GM18519 (cell line): ENCODE results near the gene NPTX1.

ENCODE experiments used
- ATAC-seq: cut with Tn5 transposase; IDR thresholded peaks from one replicate; pipeline ENCODE4 v1.9.1; 2021; ENCODE audit warnings: mild to moderate bottlenecking, moderate library complexity; ENCODE audit not compliant: unreplicated experiment, low FRiP score

Gene NPTX1

DNA sequence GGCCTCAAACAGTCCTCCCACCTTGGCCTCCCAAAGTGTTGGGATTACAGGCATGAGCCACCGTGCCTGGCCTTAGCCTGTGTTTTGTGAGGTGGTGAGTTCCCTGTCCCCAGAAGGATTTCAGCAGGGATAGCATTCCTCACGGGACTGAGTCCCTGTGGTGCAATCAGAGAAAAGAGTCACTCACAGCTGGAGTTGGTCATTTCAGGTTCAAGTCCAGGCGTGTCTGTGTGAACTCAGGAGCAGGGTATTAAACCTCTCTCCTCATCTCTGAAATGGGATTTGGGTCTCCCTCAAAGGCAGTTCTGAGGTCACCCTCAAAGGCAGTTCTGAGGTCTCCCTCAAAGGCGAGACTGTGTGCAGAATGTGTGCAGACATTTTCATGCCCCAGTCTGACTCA, 28.6 kb downstream of the NPTX1 start:
- ATAC-seq: no peak

DNA sequence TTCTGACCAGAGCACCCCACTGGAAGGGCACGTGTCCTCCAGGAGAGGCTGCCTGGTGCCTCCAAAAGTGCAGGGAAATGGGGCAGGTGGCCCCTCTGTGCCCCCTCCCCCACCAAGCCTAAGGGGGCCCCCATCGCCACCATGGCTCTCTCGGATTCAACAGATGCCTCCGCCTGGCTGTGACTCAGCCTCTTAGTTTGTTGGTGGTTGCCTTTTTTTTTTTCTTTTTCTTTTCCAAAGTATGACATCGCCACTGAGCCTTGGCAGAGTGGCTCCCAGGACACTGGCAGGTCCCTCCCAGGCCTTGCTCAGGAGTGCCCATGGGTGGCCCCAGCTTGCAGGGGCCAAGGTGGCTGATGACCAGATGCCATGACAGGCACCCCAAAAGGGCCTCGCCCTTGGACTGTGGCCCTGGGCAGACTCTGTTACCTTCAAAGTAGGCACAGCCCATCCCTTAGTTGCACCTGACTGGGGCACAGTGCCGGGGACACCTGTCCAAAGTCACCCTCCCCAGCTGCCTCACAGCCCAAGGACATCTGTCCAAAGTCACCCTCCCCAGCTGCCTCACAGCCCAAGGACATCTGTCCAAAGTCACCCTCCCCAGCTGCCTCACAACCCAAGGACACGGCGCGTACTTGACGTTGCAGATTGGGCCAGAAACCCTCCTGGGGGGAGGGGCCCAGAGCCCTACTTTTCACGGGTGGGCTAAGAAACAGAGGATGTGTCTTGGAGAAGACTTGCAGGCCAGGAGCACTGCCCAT, 29.6 kb downstream of the NPTX1 start:
- no peak for ATAC-seq

DNA sequence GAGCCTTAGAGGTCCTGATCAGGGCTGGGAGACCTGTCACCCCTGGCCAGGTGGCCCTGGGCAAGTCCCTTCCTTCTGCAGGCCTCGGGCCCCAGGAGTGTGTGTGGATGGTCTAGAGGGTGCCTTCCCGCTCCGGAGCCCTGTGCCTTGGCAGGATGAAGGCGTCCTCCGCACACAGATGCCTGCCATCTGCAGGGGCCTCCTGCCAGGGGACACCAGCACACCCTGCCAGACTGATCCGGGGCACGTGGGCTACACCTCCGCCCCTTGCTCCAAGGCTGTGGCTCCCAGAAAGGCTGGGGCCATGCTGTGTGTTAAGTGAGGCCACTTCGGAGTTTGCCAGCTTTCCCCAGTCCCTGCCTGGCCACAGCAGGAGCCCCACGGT, 30.7 kb downstream of the NPTX1 start:
- ATAC-seq: no peak

DNA sequence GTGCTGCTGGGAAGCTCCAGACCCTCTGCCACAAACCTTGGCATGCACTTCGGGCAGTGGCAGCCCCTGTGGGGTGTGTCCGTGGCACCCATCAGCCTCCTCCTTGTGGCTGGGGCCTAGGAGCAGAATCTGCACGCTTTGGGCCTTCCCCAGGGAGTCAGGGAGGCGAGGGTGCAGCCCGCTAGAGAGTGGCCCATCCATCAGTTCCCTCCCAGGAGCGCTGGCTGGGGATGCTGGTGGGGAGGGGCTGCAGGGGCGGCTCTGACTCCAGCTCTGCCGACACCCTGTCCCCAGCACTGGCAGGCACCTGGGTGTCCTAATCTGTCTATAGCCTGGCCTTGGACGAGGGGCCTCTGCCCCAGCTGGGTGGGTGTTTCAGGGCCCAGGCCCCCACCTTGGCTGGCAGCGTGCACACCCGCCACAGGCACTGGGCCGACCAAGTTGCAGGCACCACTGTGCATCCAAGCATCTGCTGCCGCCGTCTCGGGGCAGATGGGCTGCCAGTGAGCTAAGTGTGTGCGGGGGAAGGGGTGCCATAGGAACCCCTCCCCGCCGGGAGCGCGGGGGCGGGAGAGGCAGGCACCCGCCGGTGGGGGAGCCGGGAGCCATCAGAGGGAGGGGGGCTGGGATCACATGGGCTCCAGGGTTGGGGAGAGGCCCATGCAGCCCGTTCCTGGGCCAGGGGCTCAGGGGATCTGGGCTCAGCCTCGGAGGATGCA, 31.2 kb downstream of the NPTX1 start:
- no peak for ATAC-seq

DNA sequence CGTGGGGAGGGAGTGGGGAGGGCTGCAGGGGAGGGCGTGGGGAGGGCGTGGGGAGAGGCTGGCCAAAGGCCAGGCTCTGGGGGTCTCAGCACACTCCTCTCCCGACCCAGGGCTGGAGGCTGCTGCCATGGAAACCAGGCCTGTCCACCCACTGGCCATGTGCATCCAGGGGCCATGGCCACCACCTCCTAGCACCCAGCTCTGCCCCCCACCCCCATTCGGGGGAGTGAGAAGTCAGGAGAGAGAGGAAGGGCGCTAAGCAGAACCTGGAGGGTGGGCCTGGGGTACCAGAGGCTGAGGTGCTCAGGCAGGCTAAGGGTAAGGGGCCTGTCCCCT, 31.8 kb downstream of the NPTX1 start:
- no peak for ATAC-seq

DNA sequence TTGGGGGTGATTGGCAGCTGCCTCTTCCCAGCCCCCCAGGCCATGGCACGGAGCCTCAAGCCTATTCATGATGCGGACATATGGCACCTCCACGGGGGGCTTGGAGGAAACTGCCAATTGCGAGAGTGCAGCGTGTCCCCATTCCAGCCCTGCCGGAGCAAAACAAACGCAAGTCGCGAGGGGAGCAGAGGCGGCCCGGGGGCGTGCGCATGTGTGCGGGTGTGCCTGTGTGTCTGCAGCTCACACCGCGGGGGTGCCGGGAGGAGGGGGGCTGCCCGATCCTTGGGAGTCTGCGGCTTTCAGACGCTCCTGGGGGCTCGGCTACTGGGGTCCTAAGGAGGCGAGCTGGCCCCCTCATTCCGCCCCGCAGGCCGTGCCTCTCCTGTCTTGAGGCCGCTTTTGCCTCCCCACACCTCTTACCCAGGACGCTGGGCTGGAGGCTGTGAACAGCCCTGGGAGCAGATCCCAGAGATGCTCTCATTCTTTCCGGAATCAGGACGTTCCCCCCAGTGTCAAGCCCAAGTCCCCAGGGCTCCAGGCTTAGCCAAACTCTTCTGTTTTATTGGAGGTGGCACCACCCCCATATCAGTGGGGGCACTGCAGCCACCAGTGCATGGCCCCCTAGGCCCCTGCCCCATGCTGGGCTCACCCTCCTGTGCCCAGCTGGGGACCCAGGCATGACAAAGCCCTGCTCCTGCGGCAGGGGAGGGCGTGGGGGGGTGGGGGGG, 32.3 kb downstream of the NPTX1 start:
- ATAC-seq: no peak

DNA sequence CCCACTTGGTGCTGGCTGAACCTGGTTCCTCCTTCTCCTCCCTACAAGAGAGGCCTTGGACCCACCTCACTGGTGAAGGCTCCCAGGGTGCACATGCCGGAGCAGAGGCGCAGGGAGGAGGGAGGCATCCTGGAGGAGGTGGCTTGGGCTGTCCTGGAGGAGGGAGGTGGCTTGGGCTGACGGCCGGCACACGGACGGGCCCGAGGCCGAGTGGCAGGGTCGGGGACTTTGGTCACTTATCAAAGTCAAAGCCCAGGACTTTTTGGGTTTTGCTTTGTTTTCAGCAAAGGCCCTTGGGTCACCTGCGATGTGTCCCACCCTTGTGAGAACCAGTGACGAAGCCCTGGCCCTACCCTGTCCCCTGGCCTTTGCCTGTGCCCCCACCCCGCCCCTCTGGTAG, 32.9 kb downstream of the NPTX1 start:
- ATAC-seq: no peak

DNA sequence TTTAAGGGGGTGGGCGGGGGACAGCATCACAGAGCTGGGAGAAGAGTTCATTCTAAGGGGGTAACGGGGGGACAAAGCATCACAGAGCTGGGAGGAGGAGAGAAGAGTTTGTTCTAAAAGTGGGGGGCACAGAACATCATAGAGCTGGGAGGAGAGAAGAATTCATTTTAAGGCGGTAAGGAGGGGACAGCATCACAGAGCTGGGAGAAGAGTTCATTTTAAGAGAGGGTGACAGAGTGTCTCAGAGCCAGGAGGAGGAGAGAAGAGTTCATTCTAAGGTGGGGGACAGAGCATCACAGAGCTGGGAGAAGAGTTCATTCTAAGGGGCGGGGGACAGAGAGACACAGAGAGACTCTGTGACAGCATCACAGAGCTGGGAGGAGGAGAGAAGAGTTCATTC, 33.6 kb downstream of the NPTX1 start:
- no peak for ATAC-seq

DNA sequence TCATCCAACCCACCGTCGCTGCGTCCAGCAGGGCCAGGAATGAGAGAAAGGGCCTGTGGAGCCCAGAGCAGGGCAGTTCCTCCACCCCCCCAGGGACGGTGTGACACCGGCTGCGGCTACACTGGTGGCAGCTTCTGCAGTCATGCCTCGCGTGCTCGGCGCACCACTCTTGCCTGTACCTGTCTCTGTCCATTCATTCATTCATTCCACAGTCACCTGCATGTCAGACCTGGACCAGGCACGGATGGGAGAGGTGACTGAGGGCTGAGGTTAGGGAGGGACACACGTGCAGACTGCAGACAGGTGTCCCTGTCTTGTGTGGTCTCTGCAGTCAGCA, 34.1 kb downstream of the NPTX1 start:
- no peak for ATAC-seq

DNA sequence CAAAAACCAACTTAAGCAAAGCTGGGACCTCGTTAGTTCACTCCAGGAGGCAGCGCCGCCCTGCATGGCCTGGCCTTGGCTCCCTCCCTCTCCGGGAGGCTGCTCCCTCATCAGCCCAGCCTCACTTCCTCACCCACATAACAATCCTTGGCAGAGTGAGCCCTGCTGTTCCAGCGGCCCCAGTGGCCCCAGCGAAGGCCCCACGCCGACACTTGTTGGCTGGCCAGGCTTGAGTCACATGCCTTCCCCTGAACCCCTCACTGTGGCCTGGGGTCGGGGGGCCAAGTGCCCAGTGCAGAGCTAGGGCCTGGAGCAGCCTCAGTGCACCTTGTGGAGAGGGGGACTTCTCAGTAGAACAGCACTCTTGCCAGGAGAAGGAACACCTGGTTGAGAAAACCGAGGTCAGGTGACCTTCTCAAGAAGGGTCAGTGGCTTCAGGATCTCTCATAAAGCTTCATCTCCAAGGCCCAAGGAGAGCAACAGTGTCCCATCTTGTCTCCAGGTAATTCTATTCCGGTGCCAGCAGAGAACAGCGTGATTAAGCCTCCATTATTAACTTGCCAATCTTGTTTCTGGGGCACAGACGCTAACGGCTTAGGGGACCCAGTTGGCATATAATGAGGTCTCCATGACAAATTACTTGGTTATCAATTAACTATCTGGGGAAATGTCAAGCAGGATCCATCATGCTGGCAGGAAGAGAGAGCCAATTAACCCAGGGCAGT, 34.6 kb downstream of the NPTX1 start:
- no peak for ATAC-seq

DNA sequence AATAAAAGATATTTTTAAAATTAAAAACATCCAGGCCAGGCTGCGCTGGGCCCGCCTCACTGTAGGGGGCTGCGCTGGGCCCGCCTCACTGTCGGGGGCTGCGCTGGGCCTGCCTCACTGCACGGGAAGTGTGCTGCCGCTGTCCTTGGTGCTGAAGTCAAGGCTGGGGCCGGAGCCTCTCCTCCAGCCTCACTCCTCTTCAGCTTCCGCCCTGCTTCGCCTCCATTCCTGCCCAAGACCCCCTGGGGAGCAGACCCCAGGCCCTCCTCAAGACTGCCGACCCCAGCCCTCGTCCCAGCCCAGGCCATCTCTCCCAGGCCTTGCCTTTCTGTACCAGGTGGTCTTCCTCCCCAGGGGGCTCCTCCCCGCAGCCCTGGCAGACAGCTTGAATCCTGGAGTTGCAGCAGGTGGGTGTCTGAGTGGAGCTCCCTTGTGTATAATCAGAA, 35.3 kb downstream of the NPTX1 start:
- no peak for ATAC-seq

DNA sequence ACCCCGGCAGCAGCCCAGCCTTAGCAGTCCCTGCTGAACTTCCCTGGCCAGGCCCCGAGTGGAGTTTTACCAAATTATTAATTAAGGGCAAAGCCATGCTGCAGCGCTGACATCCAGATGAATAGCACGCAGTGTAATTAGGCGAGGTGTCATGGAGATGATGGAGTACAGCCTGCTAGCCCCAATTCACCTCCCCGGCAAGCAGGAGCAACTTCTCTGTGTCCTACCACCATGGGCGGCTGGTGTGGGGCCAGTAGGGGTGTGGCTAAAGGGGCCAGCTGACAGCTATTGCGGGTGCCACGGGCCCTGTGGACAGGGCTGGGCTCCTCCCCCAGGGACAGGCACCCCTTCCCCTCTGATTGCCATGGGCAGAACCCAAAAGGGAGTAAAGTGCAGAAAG, 36.9 kb downstream of the NPTX1 start:
- no peak for ATAC-seq

DNA sequence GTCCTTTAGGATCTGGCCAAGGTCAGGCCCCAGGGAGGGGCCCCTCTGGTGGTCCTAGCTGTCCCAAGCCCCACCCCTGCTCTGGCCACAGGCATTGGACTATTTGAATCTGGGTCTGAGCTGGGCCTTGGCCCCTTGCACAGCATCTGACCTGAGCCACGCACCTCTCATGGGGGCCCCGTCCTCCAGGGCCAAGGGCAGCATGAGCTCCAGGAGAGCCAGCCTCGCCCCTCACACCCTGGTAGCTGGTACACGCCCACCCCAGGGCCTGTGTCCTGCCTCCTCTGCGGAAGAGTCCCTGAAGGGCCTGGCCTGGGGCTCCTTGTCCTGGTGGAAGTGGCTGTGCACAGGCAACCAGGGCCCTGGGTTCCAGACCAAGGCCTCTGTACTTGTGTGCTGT, 37.6 kb downstream of the NPTX1 start:
- ATAC-seq: no peak

DNA sequence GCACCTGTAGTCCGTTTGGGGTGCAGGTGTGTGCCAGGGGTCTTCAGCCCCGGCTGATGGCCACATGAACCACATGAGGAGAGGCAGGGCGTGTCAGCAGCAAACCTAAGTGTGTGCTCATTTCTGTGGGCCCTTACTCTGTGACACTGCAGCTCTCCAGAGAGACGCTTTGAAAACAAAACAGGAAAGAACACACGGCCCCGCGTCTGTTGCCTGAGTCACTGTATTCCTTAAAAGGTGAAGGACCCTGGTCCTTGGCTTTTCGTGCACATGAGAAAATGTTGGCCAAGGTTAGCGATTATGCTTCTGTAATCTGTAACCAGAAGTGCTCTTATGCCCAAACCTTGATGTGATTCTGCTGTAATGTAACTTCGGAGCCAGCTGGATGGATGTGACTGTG, 38.9 kb downstream of the NPTX1 start:
- no peak for ATAC-seq

DNA sequence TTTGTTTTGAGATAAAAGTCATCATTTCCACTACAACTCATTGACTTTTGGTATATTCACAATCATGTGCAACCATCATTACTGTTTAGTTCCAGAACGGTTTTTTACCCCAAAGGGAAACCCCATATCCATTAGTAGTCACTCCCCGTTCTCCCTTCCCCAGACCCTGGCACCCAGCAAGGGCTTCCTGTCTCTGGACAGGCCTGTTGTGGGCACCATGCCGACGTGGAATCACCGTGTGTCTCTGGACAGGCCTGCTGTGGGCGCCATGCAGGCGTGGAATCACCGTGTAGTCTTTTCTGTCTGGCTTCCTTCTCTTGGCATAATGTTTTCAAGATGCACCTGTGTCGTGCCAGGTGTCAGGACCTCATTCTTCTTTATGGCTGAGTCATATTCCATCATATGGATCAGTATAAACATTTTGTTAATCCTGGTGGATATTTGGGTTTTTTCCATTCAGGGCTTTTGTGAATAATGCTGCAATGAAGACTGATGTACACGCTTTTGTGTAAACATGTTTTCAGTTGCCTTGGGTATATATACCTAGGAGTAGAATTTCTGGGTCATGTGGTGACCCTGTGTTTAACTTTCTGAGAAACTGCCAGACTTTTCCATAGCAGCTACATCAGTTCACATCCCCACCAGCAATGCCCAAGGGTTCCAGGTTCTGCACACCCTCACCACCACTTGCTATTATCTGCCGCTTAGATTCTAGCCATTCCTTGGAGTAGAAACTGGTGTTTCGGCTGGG, 42.3 kb downstream of the NPTX1 start:
- ATAC-seq: no peak

DNA sequence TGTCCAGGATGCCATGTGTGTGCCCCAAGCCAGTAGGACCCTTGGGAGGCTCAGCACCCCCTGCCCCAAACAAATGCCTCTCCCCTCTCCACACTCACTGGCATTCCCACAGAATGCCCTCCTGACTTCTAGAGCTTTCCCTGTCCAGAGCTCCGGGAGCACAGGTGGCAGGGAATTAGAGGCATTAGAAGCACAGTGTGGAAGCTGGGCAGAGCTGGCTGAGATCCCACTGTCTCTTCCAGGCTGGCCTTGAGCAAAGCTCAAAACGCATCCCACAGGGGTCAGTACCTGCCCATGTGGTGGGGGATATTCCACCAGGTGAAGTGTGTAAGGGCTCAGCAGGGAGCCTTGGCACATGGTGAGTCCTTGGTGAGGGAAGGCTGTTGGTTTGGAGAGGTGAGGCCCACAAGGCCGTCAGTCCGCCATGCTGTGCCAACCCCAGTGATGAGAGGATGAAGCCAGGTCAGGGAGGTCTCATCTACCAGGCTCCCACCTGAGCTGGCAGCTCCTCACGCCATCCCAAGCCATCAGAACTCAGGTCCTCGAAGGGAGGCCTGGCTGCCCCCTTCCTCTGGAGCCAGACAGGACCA, 43.4 kb downstream of the NPTX1 start:
- ATAC-seq: no peak

DNA sequence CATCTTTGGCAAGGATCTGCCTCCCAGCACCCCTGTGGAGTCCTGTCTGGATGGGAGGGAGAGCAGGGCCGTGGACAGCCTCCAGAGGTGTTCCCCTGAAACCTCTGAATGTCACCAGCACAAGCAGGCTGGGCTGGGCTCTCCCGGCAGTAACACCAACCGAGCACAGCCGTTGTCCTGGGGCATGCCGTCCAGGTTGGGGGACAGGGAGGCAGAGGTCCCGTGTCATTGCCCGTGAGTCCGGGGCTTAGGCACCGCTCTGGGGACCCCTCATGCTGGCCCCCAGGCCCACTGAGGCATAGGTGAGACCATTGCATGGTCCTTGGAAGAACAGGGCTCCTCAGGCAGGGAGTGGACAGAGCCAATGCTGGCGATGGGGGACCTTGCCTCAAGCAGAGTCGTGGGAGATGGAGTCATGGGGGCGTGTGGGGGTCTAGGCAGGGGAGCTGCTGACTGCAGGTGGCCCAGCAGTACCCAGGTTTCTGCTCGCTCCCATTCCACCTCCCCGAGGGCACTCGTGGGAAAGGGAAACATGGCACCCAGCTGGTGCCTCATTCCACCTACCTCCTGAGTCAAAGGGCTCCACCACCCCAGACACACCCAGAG, 44.0 kb downstream of the NPTX1 start:
- no peak for ATAC-seq

DNA sequence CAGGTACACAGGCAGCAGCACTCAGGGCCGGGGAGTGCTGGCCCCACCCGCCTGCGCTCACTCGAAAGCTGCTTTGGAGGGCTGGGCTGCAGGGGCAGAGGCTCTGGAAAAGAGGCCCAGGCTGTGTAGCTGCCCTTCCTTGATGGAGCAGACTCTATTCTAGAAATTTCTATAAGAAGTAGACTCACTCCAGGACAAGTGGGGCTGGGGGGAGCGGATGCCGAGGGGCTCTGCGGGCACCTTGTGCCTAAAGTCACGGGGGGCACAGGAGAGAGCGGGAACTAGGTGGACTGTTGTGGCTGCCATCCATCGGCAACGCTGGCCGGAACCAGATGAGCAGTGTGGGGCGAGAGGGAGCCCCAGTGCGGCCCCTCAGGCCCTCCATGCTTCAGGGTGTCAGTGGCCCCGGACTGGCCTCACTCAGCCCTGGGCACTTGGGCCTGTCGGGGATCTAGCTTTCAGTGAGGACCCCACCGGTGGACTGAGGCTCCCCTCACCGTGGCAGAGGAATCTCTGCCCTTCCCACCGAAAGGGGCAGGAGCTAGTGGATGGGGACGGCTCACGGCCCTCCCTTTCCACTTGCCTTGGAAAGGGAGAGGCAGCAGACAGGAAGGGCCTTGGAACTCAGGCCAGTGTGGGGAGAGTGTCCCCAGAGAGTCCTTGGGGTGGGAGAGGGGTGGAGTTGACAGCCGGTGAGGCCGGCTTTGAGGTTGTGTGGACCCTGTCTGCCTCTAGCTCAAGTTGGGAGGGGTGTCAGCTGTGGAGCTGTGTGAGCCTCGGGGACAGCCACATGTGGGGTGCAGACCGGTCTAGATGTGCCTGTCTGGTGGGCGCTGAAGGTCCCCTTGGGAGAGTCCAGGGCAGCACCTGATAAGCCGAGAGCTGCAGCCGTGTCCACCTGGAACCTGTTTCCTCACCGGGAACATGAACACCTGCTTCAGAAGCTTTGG, 44.9 kb downstream of the NPTX1 start:
- ATAC-seq: no peak
